ENCODE results near the gene CDADC1.
"Not testable (repeated sequence)": the region's sequence is repeated elsewhere in the genome, so short reads cannot be mapped to it uniquely, and the experiment has no call there.

CDADC1 gene

GRCh38 chr13:49322702-49323101 is 75.0 kb downstream of the CDADC1 start:
- no peaks in the 10 kb centered on the region for H3K9me3 Mint-ChIP-seq
- H3K27ac Mint-ChIP-seq: no peak overlapping the region
- no peak for TF ChIP-seq CTCF (IDR thresholded peaks at IDR 0.05; ENCODE audit: unreplicated experiment in 3 of 3)
- peaks cover 3% of the 10 kb centered on the region for H3K36me3 Mint-ChIP-seq (ENCODE audit: low read depth)
- peaks cover 5% of the 10 kb centered on the region for H3K27me3 Mint-ChIP-seq (ENCODE audit: low read depth)
- H3K4me3 Mint-ChIP-seq: no peak overlapping the region
- no peaks in the 10 kb centered on the region for H3K4me1 Mint-ChIP-seq

- no peaks in the 10 kb centered on the region for H3K36me3 Mint-ChIP-seq (ENCODE audit: low read depth)
- no peak overlapping the region for H3K4me3 Mint-ChIP-seq
- TF ChIP-seq CTCF (IDR thresholded peaks at IDR 0.05; ENCODE audit: unreplicated experiment in 3 of 3): no peak
- no peak overlapping the region for H3K27ac Mint-ChIP-seq
- H3K4me1 Mint-ChIP-seq: no peaks in the 10 kb centered on the region
- H3K9me3 Mint-ChIP-seq: no peaks in the 10 kb centered on the region
- H3K27me3 Mint-ChIP-seq (ENCODE audit: low read depth): peaks cover 5% of the 10 kb centered on the region
Observed at GRCh38 chr13:49323344-49323743, 75.6 kb downstream of the CDADC1 start.

- H3K27me3 Mint-ChIP-seq (ENCODE audit: low read depth): peaks cover 8% of the 10 kb centered on the region
- no peak overlapping the region for H3K27ac Mint-ChIP-seq
- H3K4me3 Mint-ChIP-seq: no peak overlapping the region
- no peaks in the 10 kb centered on the region for H3K4me1 Mint-ChIP-seq
- no peaks in the 10 kb centered on the region for H3K9me3 Mint-ChIP-seq
- no peaks in the 10 kb centered on the region for H3K36me3 Mint-ChIP-seq (ENCODE audit: low read depth)
- TF ChIP-seq CTCF (IDR thresholded peaks at IDR 0.05; ENCODE audit: unreplicated experiment in 3 of 3): no peak
Observed at GRCh38 chr13:49326222-49326917, 78.6 kb downstream of the CDADC1 start.

- not testable (repeated sequence) for H3K27ac Mint-ChIP-seq; H3K9me3 Mint-ChIP-seq; H3K27me3 Mint-ChIP-seq (ENCODE audit: low read depth); H3K36me3 Mint-ChIP-seq (ENCODE audit: low read depth); H3K4me1 Mint-ChIP-seq; H3K4me3 Mint-ChIP-seq
Observed at GRCh38 chr13:49327145-49327544, 79.4 kb downstream of the CDADC1 start.

DNA sequence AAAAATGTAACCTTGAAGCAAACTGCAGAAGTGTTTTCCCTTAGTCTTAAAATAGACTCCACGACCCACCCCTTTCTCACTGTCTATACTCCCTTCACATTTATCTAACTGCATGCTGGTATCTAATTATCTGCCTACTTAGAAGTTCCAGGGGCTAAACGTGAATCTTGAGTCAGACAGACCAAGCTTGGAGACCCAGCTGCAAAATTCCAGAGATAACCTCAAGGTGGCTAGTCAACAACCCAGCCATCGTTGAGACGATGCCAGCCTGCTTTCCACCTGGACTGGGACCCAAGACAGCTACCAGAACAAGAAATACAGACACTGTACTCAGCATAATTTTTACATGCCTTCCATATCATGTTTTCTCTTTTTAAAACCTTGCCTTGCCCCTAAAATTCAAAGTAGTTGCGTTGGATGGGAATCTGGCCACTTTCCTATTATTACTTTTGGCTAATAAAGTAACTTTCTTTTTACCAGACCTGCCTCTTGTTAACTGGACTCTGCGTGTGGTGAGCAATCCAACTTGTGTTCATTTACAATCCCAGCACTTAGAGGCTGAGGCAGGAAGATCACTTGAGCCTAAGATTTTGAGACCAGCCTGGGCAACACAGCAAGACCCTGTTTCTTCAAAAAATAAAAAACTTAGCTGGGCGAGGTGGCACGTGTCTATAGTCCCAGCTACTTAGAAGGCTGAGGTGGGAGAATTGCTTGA is 82.3 kb downstream of the CDADC1 start:
- Mint-ChIP-seq H3K27me3 (ENCODE audit: low read depth) (peaks cover 3% of the 10 kb centered on the region), H3K36me3 (ENCODE audit: low read depth) (no peaks in the 10 kb centered on the region), H3K4me3 (no peak overlapping the region), H3K27ac (no peak overlapping the region), H3K9me3 (no peaks in the 10 kb centered on the region), H3K4me1 (no peaks in the 10 kb centered on the region)
- TF ChIP-seq CTCF (IDR thresholded peaks at IDR 0.05; ENCODE audit: unreplicated experiment in 3 of 3): no peak

GRCh38 chr13:49330546-49330864 is 82.8 kb downstream of the CDADC1 start:
- Mint-ChIP-seq H3K4me1 (no peaks in the 10 kb centered on the region), H3K27me3 (ENCODE audit: low read depth) (peaks cover 3% of the 10 kb centered on the region), H3K36me3 (ENCODE audit: low read depth) (no peaks in the 10 kb centered on the region), H3K4me3 (no peak overlapping the region), H3K9me3 (no peaks in the 10 kb centered on the region), H3K27ac (no peak overlapping the region)
- no peak for TF ChIP-seq CTCF (IDR thresholded peaks at IDR 0.05; ENCODE audit: unreplicated experiment in 3 of 3)
